Loucy (cell line): ENCODE data around the gene IL12RB2.

Source experiments
- H2AFZ ChIP-seq: fragments of 200-600 bp; sonication (generic); 2 replicates; pipeline ENCODE4 v1.6.0; 2016; ENCODE audit warnings: antibody characterized with exemption, mild to moderate bottlenecking, low read length, moderate library complexity
- H3F3A ChIP-seq: fragments of 200-600 bp; 2 replicates; pipeline ENCODE4 v1.6.0; 2016; ENCODE audit warnings: antibody characterized with exemption, low read depth, mild to moderate bottlenecking
- H3K27me3 ChIP-seq: fragments of 200-600 bp; sonication (generic); 2 replicates; pipeline ENCODE4 v1.6.1; 2014; ENCODE audit warnings: low read length, mild to moderate bottlenecking; ENCODE audit not compliant: insufficient read depth, poor library complexity, severe bottlenecking
- H3K36me3 ChIP-seq: fragments of 200-600 bp; sonication (generic); 2 replicates; pipeline ENCODE4 v1.6.1; 2016; ENCODE audit warnings: low read length; ENCODE audit not compliant: insufficient read depth
- H3K4me1 ChIP-seq: fragments of 200-600 bp; sonication (generic); 2 replicates; pipeline ENCODE4 v1.5.1; 2014; ENCODE audit warnings: low read length, mild to moderate bottlenecking; ENCODE audit not compliant: insufficient read depth, poor library complexity, severe bottlenecking
- H3K4me2 ChIP-seq: fragments of 200-600 bp; sonication (generic); 2 replicates; pipeline ENCODE4 v1.6.0; 2014; ENCODE audit warnings: antibody characterized with exemption, low read length, low read depth, mild to moderate bottlenecking; ENCODE audit not compliant: poor library complexity, severe bottlenecking
- H3K4me3 ChIP-seq: fragments of 200-600 bp; sonication (generic); 2 replicates; pipeline ENCODE4 v1.5.1; 2014; ENCODE audit warnings: low read length, mild to moderate bottlenecking, mixed read lengths; ENCODE audit not compliant: poor library complexity, severe bottlenecking
- H3K79me2 ChIP-seq: fragments of 200-600 bp; sonication (generic); 2 replicates; pipeline ENCODE4 v1.6.1; 2014; ENCODE audit warnings: low read length; ENCODE audit not compliant: insufficient read depth
- H3K9ac ChIP-seq: fragments of 200-600 bp; sonication (generic); 2 replicates; pipeline ENCODE4 v1.6.0; 2014; ENCODE audit warnings: mild to moderate bottlenecking, low read depth, low read length, moderate library complexity; ENCODE audit not compliant: poor library complexity, severe bottlenecking
- H3K9me2 ChIP-seq: fragments of 200-600 bp; sonication (generic); replicated peaks from 2 replicates; pipeline ENCODE4 v1.6.1; 2016; ENCODE audit warnings: low read depth, low read length, mixed read lengths
- H3K9me3 ChIP-seq: fragments of 200-600 bp; sonication (generic); 2 replicates; pipeline ENCODE4 v1.6.1; 2014; ENCODE audit warnings: mild to moderate bottlenecking, antibody characterized with exemption, low read length, low read depth; ENCODE audit not compliant: insufficient read depth
- H4K20me1 ChIP-seq: fragments of 200-600 bp; sonication (generic); 2 replicates; pipeline ENCODE4 v1.6.0; 2014; ENCODE audit warnings: antibody characterized with exemption, low read length, mild to moderate bottlenecking; ENCODE audit not compliant: insufficient read depth, poor library complexity, severe bottlenecking
- EZH2phosphoT487 ChIP-seq: fragments of 200-600 bp; IDR thresholded peaks from 2 replicates; pipeline ENCODE4 v1.6.1; 2018; ENCODE audit warnings: antibody characterized with exemption, mild to moderate bottlenecking, moderate library complexity, borderline replicate concordance
- TF ChIP-seq, protein P1 (sequence below): fragments of 200-600 bp; sonication (generic); conservative IDR thresholded peaks from 2 replicates; pipeline ENCODE4 v1.5.1; 2014; ENCODE audit warnings: mild to moderate bottlenecking, antibody characterized with exemption, low read length

Gene IL12RB2

GRCh38 chr1:67323087-67323486 is 15.4 kb downstream of the IL12RB2 start:
- Histone ChIP-seq H2AFZ (no peak overlapping the region), H3K9ac (no peak overlapping the region), H3K36me3 (no peaks in the 10 kb centered on the region)

GRCh38 chr1:67324068-67324467 is 16.4 kb downstream of the IL12RB2 start:
- Histone ChIP-seq H3K4me1 (no peaks in the 10 kb centered on the region), H3K9ac (no peak overlapping the region), H3K4me2 (no peak overlapping the region), H3K9me2 (no peaks in the 10 kb centered on the region), H3K27me3 (no peaks in the 10 kb centered on the region), H3K79me2 (no peaks in the 10 kb centered on the region), H2AFZ (no peak overlapping the region), H3K4me3 (no peak overlapping the region), H3K36me3 (no peaks in the 10 kb centered on the region), H4K20me1 (no peaks in the 10 kb centered on the region), H3F3A (no peaks in the 10 kb centered on the region), H3K9me3 (no peaks in the 10 kb centered on the region)
- no peak for TF ChIP-seq EZH2phosphoT487
- TF ChIP-seq, protein P1, sequence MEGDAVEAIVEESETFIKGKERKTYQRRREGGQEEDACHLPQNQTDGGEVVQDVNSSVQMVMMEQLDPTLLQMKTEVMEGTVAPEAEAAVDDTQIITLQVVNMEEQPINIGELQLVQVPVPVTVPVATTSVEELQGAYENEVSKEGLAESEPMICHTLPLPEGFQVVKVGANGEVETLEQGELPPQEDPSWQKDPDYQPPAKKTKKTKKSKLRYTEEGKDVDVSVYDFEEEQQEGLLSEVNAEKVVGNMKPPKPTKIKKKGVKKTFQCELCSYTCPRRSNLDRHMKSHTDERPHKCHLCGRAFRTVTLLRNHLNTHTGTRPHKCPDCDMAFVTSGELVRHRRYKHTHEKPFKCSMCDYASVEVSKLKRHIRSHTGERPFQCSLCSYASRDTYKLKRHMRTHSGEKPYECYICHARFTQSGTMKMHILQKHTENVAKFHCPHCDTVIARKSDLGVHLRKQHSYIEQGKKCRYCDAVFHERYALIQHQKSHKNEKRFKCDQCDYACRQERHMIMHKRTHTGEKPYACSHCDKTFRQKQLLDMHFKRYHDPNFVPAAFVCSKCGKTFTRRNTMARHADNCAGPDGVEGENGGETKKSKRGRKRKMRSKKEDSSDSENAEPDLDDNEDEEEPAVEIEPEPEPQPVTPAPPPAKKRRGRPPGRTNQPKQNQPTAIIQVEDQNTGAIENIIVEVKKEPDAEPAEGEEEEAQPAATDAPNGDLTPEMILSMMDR, result no peak

More at GRCh38 chr1:67323087-67323486, 15.4 kb downstream of the IL12RB2 start:
- Histone ChIP-seq H3K9me2 (no peaks in the 10 kb centered on the region), H3K4me2 (no peak overlapping the region), H3K4me1 (no peaks in the 10 kb centered on the region), H3K9me3 (no peaks in the 10 kb centered on the region), H3F3A (no peaks in the 10 kb centered on the region), H4K20me1 (no peaks in the 10 kb centered on the region), H3K4me3 (no peak overlapping the region), H3K79me2 (no peaks in the 10 kb centered on the region), H3K27me3 (no peaks in the 10 kb centered on the region)
- TF ChIP-seq EZH2phosphoT487, result no peak
- TF ChIP-seq, protein P1, result no peak

- Histone ChIP-seq H2AFZ (no peak overlapping the region), H3K4me3 (no peak overlapping the region), H3K4me2 (no peak overlapping the region), H4K20me1 (no peaks in the 10 kb centered on the region), H3K9me2 (no peaks in the 10 kb centered on the region), H3K4me1 (no peaks in the 10 kb centered on the region), H3K79me2 (no peaks in the 10 kb centered on the region), H3K27me3 (no peaks in the 10 kb centered on the region), H3F3A (no peaks in the 10 kb centered on the region), H3K9ac (no peak overlapping the region), H3K36me3 (no peaks in the 10 kb centered on the region), H3K9me3 (no peaks in the 10 kb centered on the region)
- TF ChIP-seq, protein P1, result no peak
- TF ChIP-seq EZH2phosphoT487, result no peak
Observed at GRCh38 chr1:67327864-67328466, 20.3 kb downstream of the IL12RB2 start.
